SH-SY5Y (cell line): ENCODE data around the gene ZNF618.

Experiments used
- GATA2 ChIP-seq: IDR thresholded peaks from 2 replicates; pipeline ENCODE4 v1.6.1; 2011; ENCODE audit warnings: mild to moderate bottlenecking, low read depth, low read length
- GATA3 ChIP-seq: IDR thresholded peaks from 2 replicates; pipeline ENCODE4 v1.6.1; 2011; ENCODE audit warnings: low read depth, mild to moderate bottlenecking, low read length, moderate library complexity

ZNF618 gene

GRCh38 chr9:113979343-113980127 lies 103.4 kb downstream of the ZNF618 start:
- no peak for TF ChIP-seq GATA3
- TF ChIP-seq GATA2 = no peak

- no peak for TF ChIP-seq GATA3
- TF ChIP-seq GATA2 = no peak
Observed at GRCh38 chr9:113984639-113985380, 108.7 kb downstream of the ZNF618 start.

- TF ChIP-seq GATA2 (no peak), GATA3 (no peak)
Observed at GRCh38 chr9:113985968-113986585, 110.0 kb downstream of the ZNF618 start.

GRCh38 chr9:113986931-113987330 lies 110.8 kb downstream of the ZNF618 start:
- TF ChIP-seq GATA2 = no peak
- no peak for TF ChIP-seq GATA3

- TF ChIP-seq GATA2 (no peak), GATA3 (no peak)
Observed at GRCh38 chr9:113987526-113987925, 111.4 kb downstream of the ZNF618 start.

GRCh38 chr9:113988385-113989016 lies 112.4 kb downstream of the ZNF618 start:
- no peak for TF ChIP-seq GATA3
- no peak for TF ChIP-seq GATA2

- TF ChIP-seq GATA2 (no peak), GATA3 (no peak)
Observed at GRCh38 chr9:113989017-113989713, 113.1 kb downstream of the ZNF618 start.

GRCh38 chr9:113989714-113990569 lies 113.8 kb downstream of the ZNF618 start:
- no peak for TF ChIP-seq GATA3
- TF ChIP-seq GATA2 = no peak

- TF ChIP-seq GATA2 = no peak
- TF ChIP-seq GATA3 = no peak
Observed at GRCh38 chr9:113990570-113990907, 114.4 kb downstream of the ZNF618 start.

GRCh38 chr9:113990975-113991471 lies 114.9 kb downstream of the ZNF618 start:
- TF ChIP-seq GATA2 = no peak

- TF ChIP-seq GATA2 (no peak), GATA3 (no peak)
Observed at GRCh38 chr9:113991714-113992113, 115.6 kb downstream of the ZNF618 start.

GRCh38 chr9:113992276-113992951 lies 116.3 kb downstream of the ZNF618 start:
- TF ChIP-seq GATA3 (no peak), GATA2 (no peak)

- TF ChIP-seq GATA3 (no peak), GATA2 (no peak)
Observed at GRCh38 chr9:113992994-113993393, 116.9 kb downstream of the ZNF618 start.

- TF ChIP-seq GATA3 = no peak
- no peak for TF ChIP-seq GATA2
Observed at GRCh38 chr9:113993838-113994540, 117.9 kb downstream of the ZNF618 start.
